HG03066 (cell line): ENCODE data around the gene DSTN.

Source experiments
- ATAC-seq: cut with Tn5 transposase; IDR thresholded peaks from one replicate; pipeline ENCODE4 v1.9.1; 2021; ENCODE audit warnings: low read depth; ENCODE audit not compliant: unreplicated experiment

DSTN gene

DNA sequence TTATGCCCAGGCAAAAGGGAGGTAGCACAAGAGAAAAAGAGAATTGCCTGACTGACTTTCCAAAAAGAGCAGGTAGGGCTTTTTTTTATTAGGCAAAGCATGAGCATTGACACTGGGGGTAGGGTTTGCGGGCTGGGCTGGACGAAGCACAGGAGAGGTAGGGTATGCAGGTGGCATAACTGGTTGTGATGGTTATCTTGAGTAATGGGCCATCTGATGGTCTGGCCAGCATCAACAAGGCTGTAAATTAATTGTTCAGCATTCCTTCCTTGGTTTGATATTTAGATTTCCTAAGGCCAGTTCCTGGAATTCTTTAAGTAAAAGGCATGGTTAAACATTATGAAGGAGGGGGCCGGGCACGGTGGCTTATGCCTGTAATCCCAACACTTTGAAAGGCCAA is 24.7 kb upstream of the DSTN start:
- no peak for ATAC-seq

DNA sequence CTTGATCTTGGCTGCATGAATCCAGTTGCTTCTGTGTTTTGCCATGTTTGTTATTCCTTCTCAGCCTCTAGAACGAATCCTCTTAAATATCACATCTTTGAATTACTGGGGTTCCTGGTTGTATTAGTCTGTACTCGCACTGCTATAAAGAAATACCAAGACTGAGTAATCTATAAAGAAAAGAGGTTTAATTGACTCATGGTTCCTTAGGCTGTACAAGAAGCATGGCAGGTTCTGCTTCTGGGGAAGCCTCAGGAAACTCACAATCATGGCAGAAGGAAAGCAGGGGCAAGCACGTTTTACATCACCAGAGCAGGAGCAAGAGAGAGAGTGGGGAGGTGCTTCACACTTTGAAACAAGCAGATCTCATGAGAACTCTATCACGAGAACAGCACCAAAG is 20.7 kb upstream of the DSTN start:
- ATAC-seq, result no peak

DNA sequence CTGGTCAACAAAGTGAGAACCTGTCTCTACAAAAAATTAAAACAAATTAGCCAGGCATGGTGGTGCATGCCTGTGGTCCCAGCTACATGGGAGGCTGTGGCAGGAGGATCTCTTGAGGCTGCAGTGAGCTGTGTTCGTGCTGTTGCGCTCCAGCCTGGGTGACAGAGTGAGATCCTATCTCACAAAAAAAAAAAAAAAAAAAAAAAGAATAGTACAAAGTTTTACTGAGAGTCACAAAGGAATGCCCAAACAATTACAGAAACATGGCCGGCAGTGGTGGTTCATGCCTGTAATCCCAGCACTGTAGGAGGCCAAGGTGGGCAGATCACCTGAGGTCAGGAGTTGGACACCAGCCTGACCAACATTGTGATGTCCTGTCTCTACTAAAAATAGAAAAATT is 14.8 kb upstream of the DSTN start:
- no peak for ATAC-seq

DNA sequence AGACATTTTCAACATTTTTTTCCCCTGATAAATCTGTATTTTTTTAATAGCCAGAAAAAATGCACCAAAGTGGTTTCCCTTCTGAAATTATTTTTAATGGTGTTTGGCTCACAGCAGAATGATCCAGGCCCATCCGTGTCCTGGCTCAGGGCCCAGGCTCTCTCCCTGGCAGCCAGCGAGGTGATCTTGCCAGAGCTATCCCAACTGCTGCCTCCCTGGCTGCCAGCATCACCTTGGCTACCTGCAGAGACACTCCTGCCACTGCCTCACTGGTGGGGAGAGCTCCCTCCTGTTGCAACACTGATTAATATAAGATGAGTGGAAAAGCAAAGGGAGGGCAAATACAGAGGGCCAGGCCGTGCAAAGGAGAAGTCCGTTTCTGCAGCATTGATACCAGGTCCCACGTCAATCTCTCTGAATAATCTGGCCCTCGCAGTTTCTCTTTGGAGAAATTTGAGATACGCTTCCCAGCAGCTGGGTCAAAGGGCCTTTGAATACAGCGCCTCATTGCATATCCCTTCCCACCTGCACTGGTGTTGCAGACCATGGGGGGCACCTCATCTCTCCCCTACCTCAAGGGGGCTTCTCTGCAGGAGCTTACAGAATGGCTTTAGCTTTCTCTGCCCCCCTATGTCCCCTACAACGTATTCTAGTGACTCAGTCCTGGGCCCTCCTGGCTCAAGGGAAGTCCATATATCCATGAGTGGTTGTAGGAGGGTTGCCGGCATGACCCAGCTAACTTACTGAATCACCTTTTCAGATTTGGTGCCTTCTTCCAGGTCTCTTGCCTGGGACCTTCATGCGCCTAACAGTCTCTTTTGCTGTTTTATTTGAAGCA is 12.8 kb upstream of the DSTN start:
- ATAC-seq, result no peak

DNA sequence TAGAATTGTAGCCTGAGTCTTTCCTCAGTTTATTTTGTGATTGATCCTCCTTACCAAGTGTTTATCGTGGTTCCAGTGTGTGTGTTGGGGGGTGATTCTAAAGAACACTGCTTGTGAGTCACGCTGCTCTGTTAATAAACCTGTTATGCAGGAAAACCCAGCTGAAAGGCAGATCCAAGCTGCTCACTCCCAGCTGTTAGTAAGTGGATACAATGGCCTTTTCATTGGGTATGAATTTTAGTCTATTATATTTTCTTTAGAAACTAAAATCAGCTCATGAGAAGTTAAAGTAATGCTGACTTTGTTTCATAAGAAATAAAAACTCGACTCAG is 12.2 kb upstream of the DSTN start:
- no peak for ATAC-seq

DNA sequence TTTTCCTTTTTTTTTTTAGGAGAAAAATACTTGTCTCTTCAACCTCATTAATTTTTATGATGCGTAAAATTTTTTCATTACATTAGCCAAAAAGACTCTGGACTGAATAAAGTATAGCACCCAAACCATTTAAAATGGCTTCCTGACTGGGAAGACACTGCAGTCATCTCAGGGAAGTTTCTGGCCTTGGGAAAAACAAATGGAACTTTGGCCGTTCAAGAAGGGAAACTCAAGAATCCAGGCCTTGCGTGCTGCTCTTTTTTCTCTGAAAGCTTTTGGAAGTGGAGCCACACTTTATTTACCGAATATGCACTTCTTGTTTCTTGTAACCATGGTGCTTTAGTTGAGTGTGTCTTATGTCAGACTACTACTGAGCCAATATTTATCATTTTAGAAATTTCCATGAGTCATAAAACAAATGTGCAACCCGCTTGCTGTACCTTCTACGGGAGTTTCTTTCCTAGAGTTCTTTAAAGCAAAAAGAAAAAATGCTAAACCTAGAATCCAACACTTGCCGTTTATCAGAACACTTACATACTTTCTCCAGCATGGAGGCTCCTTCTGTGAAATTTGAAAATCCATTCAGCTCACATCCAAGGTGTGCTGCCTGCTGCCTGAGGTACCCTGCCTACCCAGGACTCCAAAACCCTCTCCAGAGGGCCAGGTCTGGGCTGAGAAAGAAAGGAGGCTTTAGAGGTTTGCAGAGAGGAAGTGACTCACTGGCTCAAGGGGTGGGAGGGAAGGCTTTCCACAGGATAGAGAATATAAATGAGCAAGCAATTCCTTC is 11.5 kb upstream of the DSTN start:
- ATAC-seq, result no peak

DNA sequence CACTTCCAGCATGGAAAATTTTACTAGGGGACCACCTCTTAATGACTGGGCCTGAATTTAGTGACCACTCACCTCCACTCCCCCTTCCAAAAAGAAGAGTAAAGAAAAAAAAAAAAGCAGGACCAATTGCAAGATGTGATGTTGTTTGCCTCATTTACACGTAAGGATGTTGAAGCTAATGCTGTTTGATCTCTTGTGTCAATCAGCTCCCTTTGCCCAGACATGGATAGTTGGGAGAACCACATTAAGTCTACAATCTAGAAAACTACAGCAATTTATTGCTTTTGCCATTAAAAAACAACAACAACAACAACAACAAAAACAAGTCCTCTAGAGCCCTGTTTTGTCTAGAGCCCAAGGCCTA is 11.0 kb upstream of the DSTN start:
- ATAC-seq, result no peak

DNA sequence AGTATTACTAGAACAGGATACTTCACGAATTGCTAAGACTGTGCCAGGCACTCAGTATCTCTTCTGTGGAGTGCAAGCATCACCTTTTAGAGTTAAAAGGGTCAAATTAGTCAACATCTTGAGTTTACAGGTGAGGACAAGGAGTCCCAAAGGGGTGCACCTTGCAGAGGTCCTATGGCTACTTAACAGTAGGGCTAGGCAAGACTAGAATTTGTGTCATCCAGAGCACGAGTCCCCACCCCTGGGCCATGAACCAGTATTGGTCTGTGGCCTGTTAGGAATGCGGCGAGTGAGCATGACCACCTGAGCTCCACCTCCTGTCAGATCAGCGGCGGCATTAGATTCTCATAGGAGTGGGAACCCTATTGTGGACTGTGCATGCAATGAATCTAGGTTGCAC is 10.5 kb upstream of the DSTN start:
- ATAC-seq, result no peak

DNA sequence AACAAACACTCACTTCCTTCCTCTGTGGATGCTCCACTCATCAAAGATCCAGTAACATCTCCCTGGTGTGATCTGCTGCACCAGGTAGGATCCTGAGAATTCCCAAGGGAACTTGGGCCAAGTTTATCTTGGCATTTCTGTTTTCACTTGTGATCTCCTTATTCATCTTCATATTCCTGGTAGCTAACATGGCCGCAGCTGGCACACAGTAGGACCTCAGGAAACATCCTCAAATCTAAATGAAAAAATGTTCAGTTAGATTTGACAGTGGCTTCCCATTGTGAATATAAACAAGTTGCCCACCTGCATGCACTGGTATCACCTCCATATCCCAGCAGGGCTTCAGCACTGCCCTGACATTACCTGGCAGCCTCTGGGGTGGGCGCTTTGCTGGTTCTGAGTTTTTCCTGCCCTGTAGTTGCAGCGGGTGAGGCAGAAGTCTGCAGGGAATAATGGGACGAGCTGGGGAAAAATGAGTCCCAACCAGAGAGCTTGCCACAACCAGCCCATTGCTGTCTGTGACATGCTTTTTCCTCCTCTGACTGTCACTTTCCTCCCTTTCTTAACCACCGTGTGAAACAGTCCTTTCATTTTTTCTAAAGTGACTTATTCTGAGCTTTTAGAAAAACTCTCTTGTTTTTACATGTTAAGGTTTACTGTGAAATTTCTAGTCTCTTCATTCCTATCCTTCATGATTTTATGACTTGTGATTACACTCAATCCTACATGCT is 9.4 kb upstream of the DSTN start:
- ATAC-seq, result no peak

DNA sequence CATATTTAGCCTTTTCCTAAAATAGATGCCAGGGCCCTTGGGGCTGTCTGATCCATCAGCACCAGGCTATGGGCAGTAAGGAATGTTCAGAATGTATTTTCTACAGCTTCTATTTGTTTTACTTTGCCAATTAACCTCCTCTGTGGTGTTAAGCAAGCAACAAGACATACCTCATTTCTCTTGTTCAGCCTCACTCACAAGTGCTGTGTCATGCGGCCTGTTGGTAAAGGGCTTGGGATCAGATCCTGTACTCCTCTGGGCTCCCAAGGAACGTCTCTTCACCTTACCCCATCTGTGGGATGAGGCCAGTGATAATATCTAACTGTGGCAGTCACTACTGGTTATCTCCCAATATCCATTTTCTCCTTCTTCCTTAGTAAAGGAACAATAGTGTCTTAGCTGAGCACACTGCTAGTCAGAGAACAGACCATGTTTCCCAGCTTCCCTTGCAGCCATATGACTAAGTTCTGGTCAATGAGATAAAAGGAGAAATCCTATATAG is 7.0 kb upstream of the DSTN start:
- no peak for ATAC-seq

DNA sequence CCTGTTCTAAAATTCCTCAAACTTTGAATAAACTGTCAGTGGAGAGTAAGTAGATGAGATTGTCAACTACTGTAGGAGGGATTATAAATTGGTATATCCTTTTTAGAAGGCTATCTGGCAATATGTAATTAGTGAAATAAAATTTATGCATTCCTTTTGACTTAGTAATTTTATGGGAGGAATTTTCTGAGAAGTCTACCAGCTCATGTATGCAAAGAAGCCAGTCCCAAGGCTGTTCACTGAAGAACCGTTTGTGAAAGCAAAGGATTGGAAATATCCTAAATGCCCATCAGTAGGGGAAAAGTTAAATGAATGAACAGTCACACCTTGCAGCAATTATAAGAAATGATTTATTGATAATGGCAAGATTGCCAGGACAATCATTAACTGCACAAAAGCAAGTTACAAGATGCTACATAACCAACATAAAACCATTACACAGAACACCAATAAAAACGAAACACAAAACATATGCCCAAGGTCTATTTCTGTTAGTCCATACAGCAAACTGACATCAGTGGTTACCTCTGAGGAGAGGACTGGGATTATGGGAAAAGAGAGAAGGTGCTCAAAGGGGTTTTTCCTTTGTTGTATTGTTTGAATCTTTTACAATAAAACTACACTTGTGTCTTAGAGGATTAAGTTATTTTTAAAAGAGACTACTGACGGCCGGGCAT is 4.6 kb upstream of the DSTN start:
- ATAC-seq, result no peak

DNA sequence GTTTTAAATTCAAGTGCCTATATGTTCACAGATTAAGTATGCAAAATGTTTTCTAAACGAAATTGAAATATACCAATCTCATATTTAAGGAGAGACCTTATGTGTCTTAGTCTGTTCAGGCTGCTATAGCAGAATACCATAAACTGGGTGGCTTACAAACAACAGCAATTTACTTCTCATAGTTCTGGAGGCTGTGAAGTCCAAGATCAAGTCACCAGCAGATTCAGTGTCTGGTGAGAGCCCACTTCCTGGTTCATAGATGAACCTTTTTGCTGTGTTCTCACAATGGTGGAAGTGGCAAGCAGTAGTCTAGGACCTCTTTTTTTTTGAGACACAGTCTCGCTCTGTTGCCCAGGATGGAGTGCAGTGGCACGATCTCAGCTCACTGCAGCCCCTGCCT is 3.5 kb upstream of the DSTN start:
- ATAC-seq, result no peak

DNA sequence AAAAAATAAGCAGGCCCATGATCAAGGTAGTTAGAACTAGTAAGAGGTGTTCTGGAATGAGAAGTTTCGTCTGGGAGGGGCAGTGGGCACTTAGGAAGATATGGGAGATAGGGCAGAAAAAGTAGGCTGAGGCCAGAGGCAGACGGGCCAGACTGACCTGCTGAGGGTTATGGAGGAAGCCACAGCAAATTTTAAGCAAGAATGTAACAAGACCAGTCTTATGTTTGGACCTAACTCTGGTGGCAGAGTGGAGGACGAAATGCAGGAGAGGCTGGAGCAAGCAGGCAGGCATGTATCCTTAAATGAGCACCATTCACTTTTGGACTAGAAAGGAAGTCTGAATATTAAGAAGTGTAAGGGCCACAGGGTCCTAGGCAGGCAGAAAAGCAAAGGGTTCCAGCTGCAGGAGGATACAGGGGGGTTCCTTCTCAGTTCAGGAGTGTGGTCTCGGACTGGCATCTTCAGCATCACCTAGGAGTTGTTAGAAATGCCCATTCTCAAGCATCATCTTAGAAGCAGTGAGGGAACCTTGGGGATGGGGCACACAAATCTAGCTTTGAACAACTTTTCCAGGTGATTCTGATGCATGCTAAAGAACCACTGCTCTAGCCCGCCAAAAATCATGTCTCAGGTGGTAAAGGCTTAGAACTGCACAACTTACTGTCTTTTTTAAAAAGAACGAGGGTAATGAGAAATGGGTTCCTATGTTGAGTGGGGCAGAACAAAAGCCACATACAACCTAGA is 1.7 kb upstream of the DSTN start:
- ATAC-seq, result no peak

DNA sequence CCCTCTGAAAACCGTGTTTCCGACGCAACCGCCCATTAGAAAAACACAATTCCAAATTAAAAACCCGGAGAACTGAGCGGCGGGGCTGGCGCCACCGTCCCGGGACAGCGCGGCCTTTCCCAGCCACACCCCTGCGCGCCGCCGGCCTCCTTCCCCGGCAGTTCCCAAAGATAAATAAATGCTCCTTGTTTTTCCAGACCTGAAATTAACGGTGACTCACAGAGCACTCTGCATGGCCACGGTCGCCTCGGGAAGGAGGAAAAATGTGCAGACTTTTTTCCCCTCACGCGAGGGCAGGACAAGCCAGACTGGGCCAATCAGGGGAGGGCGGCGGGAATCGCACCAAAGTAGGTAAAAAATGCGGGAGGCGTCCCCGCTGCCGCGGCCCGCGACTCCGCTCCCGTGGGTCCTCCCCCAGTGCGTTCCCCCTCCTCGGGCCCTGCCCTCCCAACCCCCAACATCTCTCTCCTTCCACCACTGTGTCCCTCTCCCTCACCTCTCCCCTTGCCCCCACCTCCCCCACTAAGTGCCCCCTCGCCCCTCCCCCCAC is 828 bp upstream of the DSTN start:
- ATAC-seq, result no peak

DNA sequence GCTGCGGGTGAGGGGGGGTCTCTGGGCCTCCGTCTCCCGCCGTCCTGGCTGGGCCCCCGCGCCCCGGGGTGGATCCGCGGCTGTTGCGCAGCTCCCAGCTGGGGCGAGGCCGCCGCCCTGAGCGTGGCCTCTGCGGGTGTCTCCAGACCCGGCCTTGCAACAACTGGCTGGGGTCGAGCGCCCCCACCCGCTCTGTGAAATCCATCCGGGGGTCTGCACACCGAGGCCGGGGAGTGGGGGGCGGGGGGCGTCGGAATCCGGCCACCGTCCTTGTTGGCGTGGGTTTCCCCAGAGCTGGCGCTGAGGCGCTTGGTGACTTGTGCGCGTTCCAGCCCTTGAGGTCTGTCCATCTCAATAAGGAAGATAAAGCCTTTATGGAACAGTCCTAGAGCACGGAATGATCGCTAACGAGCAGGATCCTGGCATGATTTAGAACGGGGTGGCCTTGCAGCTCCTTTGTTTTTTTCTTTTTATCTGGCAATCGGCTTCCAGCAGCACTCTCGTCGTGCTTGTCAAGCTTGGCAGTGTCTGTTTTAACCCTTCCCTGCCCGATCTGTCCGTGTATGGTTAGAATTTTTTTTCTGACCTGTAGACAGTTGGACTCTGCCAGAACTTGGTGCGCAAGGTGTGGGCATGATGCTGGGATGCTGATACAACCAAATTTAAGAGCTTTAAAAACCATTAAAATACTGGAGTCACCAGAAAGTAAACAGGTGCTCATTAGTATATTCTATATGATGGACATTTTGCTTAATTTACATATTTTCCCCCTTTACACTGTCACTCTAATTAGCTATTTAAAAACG is 675 bp downstream of the DSTN start:
- peak; percentile 35 for ATAC-seq

DNA sequence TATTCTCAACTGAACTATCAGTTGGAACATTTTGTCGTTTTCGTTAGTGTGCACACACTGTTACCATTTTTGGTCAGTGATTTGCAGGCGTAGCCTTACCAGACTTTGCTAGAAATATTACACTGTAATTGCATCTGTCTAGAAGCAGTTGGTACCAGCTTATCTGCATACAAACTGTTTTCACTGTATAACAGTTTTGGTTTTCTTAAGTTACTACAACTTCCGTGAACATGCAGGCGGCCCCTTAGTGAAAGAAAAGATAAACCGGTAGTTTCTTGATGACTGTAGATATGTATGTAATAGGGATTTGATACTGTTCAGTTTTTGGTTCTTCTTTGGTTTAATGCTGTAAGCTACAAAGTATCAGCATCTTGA is 1.3 kb downstream of the DSTN start:
- ATAC-seq, result no peak

DNA sequence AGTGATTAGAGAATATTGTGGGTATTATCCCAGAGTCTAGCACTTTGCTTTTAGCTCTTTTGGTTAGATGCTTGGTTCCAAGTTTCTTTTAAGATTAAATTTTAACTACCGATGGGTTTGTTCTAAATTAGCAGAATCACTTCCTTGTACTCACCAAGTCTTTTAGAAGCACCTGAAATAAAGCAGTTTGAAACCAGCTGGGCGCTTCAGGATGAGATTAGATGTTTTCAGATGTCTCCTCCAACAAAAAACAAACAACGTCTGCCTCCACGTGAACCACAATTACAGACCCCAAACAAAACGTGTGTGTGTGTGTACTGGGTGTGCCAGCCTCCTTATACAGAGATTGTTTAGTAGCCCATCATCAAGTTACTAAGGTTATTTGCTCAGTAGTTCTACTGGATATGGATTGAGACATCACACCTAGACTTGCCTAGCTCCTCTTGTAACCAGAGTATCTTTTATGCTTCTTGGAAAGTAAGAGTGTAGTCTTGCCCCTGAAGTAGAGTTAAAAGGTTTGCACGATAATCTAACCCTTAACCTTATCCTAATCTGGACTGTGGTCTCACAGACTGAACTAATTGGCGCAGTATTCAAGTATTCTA is 2.3 kb downstream of the DSTN start:
- no peak for ATAC-seq

DNA sequence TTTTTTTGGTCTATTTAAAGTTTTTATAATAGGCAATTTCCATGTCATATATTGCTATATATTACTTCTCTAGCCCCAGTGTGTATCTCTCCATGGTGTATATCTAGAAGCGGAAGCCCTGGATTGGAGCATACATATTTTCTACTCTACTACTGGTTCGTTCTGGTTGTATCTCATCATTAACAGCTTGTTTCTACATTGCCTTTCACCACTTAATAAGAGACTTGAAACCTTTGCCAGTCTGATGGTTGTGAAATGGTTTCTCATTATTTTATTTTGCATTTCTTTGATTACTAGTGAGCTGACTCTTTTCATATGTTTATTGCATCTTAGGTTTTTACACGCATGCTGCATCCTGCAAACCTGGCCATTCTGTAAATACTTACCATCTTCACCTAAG is 3.6 kb downstream of the DSTN start:
- no peak for ATAC-seq

DNA sequence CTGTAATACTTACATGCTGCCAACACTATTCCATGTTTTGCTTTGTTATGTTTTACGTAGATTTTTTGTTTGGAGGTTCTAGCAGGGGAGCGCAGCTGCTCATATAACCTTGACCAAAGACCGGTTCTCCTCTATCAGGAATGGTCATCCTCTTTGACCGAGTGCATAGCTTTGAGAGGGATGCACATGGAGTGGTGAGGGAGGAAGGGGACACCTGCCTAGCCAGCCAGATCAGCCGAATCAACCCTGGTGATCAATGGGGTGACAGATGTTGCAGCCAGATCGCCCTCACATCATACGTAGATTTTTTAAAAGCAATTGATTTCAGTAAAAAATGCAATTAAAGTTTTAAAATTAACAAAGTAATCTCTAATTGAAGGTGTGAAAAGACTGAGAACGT is 6.3 kb downstream of the DSTN start:
- ATAC-seq, result no peak
